Kasumi-1 (cell line): Measurements from ENCODE around the gene RAB27B.
"Not testable (repeated sequence)": the region's sequence is repeated elsewhere in the genome, so short reads cannot be mapped to it uniquely, and the experiment has no call there.

Source experiments
- DNase-seq, 2 experiments: peaks; one replicate each; lab custom pipeline; 2025; lab: John Stamatoyannopoulos, UW

The RAB27B gene

GRCh38 chr18:54828281-54828881 is at the start of gene RAB27B:
Gene RAB27B, plus strand, starts transcription at chr18:54828477. Its CDS starts 49,109 bp downstream, at chr18:54877586.
- peak; percentile 70 to 71 for DNase-seq

- peak; percentile 19 to 22 for DNase-seq
Observed at GRCh38 chr18:54780285-54780861, 47.9 kb upstream of the RAB27B start.

- no peak for DNase-seq
Observed at GRCh38 chr18:54780970-54781369, 47.3 kb upstream of the RAB27B start.

- no peak for DNase-seq
Observed at GRCh38 chr18:54783139-54783538, 45.1 kb upstream of the RAB27B start.

- DNase-seq, result no peak
Observed at GRCh38 chr18:54786206-54786605, 42.1 kb upstream of the RAB27B start.

- DNase-seq, result no peak
Observed at GRCh38 chr18:54787121-54787520, 41.2 kb upstream of the RAB27B start.

- DNase-seq, result no peak
Observed at GRCh38 chr18:54787616-54788015, 40.7 kb upstream of the RAB27B start.

GRCh38 chr18:54790109-54790508 is 38.2 kb upstream of the RAB27B start:
- DNase-seq, result no peak

GRCh38 chr18:54791657-54792056 is 36.6 kb upstream of the RAB27B start:
- no peak for DNase-seq

- DNase-seq, result no peak
Observed at GRCh38 chr18:54792079-54792478, 36.2 kb upstream of the RAB27B start.

GRCh38 chr18:54794823-54795222 is 33.5 kb upstream of the RAB27B start:
- no peak for DNase-seq

- DNase-seq, result no peak
Observed at GRCh38 chr18:54798186-54798585, 30.1 kb upstream of the RAB27B start.

GRCh38 chr18:54801374-54801773 is 26.9 kb upstream of the RAB27B start:
- DNase-seq, result no peak

- no peak for DNase-seq
Observed at GRCh38 chr18:54802178-54802577, 26.1 kb upstream of the RAB27B start.

- DNase-seq, result no peak
Observed at GRCh38 chr18:54802686-54803395, 25.4 kb upstream of the RAB27B start.

GRCh38 chr18:54805571-54806334 is 22.5 kb upstream of the RAB27B start:
- peak; percentile 86 to 89 for DNase-seq

GRCh38 chr18:54806526-54806925 is 21.8 kb upstream of the RAB27B start:
- no peak for DNase-seq

GRCh38 chr18:54807303-54807702 is 21.0 kb upstream of the RAB27B start:
- no peak for DNase-seq

GRCh38 chr18:54810662-54811061 is 17.6 kb upstream of the RAB27B start:
- DNase-seq, result not testable (repeated sequence)

- no peak for DNase-seq
Observed at GRCh38 chr18:54812885-54813284, 15.4 kb upstream of the RAB27B start.

- DNase-seq, result no peak
Observed at GRCh38 chr18:54813305-54813704, 15.0 kb upstream of the RAB27B start.

- no peak for DNase-seq
Observed at GRCh38 chr18:54813977-54814565, 14.2 kb upstream of the RAB27B start.
